Stimulated activated naive B cell treated with anti-CD40 and anti-IgM and Interleukin-4, amounts not matched to agents 10 μg/mL and 1 μg/mL and 100 μg/mL, for 72 hours (primary cell): ENCODE results near the gene MYOZ1.

Experiments used
- ATAC-seq, 2 donors: fragments of 150-1000 bp; cut with Tn5 transposase; replicated peaks; 2 replicates each; pipeline ENCODE4 v1.10.0; 2021; ENCODE audit warnings: moderate library complexity in 1 of 2
- DNase-seq: peaks from one replicate; pipeline ENCODE4 v3.0.0; 2021
- H3K27ac Mint-ChIP-seq: one replicate; pipeline ENCODE4 v1.8.0; 2022; ENCODE audit warnings: mild to moderate bottlenecking, mixed read lengths
- H3K27me3 Mint-ChIP-seq, 2 donors: one replicate each; pipeline ENCODE4 v1.8.0; 2022; ENCODE audit warnings: mixed read lengths in 2 of 2
- H3K36me3 Mint-ChIP-seq, 2 donors: one replicate each; pipeline ENCODE4 v1.8.0; 2022; ENCODE audit warnings: mixed read lengths in 2 of 2, mild to moderate bottlenecking in 1 of 2
- H3K4me1 Mint-ChIP-seq, 2 donors: one replicate each; pipeline ENCODE4 v1.8.0; 2022; ENCODE audit warnings: mixed read lengths in 2 of 2, mild to moderate bottlenecking in 1 of 2
- H3K4me3 Mint-ChIP-seq, 2 donors: one replicate each; pipeline ENCODE4 v1.8.0; 2022; ENCODE audit warnings: mild to moderate bottlenecking in 2 of 2, mixed read lengths in 2 of 2, moderate library complexity in 1 of 2
- H3K9me3 Mint-ChIP-seq, 2 donors: one replicate each; pipeline ENCODE4 v1.8.0; 2022; ENCODE audit warnings: mixed read lengths in 2 of 2, mild to moderate bottlenecking in 1 of 2

Gene MYOZ1

DNA sequence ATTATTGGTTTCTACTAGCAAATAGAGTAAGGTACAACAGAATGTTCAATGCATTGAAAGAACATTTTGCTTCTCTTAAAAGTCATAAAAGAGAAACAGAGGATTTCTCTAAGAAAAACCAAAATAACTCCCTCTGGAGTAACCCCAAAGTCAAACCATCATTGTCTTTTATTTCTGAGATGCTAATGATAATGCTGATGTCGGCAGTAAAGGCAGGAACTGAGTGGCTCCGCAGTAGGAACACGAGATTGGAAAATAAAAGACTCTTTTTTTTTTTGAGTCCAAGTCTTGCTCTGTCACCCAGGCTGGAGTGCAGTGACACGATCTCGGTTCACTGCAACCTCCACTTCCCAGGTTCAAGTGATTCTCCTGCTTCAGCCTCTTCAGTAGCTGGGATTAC, 47.5 kb downstream of the MYOZ1 start:
- H3K27me3 Mint-ChIP-seq, result no peaks in the 10 kb centered on the region
- ATAC-seq, result no peak

DNA sequence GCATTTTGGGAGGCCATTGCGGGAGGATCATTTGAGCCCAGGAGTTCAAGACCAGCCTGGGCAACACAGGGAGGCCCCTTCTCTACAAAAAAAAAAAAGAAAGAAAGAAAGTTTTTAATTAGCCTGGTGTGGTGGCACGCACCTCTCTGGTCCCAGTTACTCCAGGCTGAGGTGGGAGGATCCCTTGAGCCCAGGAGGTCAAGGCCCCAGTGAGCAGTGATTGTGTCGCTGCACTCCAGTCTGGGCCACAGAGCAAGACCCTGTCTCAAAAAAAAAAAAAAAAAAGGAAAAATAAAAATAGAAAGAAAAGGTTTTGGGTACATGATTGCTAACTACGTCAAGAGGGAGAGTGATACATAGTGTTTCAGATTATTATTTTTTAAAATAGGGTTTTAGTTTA, 48.2 kb downstream of the MYOZ1 start:
- H3K27ac Mint-ChIP-seq, result no peak overlapping the region
- no peaks in the 10 kb centered on the region for H3K27me3 Mint-ChIP-seq
- ATAC-seq (no peak), DNase-seq (no peak)
- H3K4me1 Mint-ChIP-seq, result peaks cover 7 to 12% of the 10 kb centered on the region in 2 donors
- H3K9me3 Mint-ChIP-seq, result no peaks in the 10 kb centered on the region
- H3K4me3 Mint-ChIP-seq, result no peak overlapping the region
- H3K36me3 Mint-ChIP-seq, result no peaks in the 10 kb centered on the region

More for the DNA sequence above, 47.5 kb downstream of the MYOZ1 start:
- no peaks in the 10 kb centered on the region for H3K9me3 Mint-ChIP-seq
- H3K36me3 Mint-ChIP-seq, result no peaks in the 10 kb centered on the region
- no peak for DNase-seq
- no peak overlapping the region for H3K4me3 Mint-ChIP-seq
- H3K27ac Mint-ChIP-seq, result no peak overlapping the region
- peaks cover 7 to 12% of the 10 kb centered on the region in 2 donors for H3K4me1 Mint-ChIP-seq

DNA sequence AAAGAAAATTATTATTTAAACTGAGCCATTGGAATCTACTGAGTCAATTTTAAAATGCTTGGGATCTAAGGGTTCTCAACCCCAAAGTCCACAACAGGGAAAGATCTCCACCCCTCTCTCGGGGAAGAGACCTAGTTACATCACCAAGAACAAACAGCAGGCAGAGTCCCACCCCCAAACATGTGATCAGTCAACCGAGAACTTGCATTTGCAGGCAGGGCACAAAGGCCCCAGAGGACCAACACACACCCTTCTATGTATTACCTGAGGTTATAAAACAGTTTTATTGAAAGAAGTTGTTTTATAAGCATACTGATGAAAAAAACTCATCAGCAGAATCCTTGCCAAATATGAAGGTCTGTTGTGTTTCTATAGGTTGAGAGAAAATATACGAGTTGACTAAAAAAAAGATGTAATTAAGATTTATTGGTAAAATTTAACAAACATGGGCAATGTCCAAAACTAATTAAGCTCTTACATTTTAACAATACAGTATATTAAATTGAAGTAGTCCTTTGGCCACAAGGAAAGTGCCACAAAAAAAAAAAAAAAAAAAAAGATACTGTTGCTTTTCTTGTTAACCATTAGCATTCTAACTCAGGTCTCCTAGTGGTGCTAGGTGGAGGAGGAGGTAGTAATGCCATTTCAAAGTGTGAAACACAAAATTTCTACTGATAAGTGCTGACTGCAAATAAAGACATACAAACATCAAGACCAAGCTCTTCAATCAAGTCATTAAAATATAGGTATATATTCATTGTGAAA, 49.2 kb downstream of the MYOZ1 start:
- no peak overlapping the region for H3K27ac Mint-ChIP-seq
- DNase-seq (no peak), ATAC-seq (peak; percentile 46 to 57)
- H3K4me3 Mint-ChIP-seq, result no peak overlapping the region
- no peaks in the 10 kb centered on the region for H3K36me3 Mint-ChIP-seq
- no peaks in the 10 kb centered on the region for H3K9me3 Mint-ChIP-seq
- no peaks in the 10 kb centered on the region for H3K27me3 Mint-ChIP-seq
- peaks cover 7 to 12% of the 10 kb centered on the region in 2 donors for H3K4me1 Mint-ChIP-seq

DNA sequence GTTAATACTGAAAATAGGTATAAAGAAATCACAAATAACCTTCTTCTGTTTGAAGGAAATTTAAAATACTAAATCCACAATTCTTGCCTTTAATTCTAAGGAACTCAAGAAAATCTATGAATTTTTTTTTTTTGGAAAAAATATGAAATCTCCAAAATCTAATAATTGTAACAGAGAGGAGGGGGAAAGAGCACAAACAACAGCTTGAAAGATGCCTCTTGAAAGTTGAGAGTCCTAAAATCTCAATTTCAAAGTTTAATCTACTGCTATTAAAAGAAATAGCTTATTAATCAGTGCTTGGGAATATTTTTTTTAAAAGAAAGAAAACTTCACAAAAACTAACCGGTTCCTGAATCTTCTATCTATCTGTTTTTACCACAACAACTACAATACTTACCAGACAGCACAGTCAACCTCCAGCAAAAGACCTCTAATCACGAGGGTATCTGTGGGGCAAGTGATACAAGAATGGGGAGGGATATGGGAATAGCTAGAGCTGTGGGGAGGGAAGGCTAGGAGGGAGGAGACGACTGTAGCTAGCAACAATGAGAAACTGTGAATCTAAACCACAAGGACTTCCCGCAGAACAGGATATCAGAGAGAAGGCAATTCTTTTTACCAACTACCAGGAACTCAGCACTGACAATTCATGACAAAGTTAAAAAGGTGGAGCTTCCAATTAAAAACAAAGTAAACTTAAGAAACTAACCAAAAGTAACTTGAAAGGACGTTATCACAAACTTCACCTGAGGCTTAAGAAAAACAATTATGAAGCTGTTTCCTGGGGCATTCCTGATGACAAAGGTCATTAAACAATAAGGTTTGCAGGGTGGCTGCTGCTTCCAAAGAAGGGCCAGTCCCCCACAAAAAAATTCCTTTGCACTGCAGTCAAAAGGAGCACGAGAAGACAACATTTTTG, 50.1 kb downstream of the MYOZ1 start, which contains the start of gene USP54:
USP54 (minus strand) TSS at position 462 of the 919 bp plus-strand sequence. CDS start 15,684 bp downstream, outside the sequence.
- ATAC-seq (peak in 1 of 2 donors; percentile 23), DNase-seq (no peak)
- peak within 1 kb of the TSS; percentile 48 to 64 for H3K4me3 Mint-ChIP-seq
- peaks cover 7 to 12% of the 10 kb centered on the region in 2 donors for H3K4me1 Mint-ChIP-seq
- peaks cover 0 to 3% of the 10 kb centered on the region in 2 donors for H3K36me3 Mint-ChIP-seq
- no peaks in the 10 kb centered on the region for H3K9me3 Mint-ChIP-seq
- H3K27me3 Mint-ChIP-seq, result no peaks in the 10 kb centered on the region
- peak within 1 kb of the TSS; percentile 89 for H3K27ac Mint-ChIP-seq

DNA sequence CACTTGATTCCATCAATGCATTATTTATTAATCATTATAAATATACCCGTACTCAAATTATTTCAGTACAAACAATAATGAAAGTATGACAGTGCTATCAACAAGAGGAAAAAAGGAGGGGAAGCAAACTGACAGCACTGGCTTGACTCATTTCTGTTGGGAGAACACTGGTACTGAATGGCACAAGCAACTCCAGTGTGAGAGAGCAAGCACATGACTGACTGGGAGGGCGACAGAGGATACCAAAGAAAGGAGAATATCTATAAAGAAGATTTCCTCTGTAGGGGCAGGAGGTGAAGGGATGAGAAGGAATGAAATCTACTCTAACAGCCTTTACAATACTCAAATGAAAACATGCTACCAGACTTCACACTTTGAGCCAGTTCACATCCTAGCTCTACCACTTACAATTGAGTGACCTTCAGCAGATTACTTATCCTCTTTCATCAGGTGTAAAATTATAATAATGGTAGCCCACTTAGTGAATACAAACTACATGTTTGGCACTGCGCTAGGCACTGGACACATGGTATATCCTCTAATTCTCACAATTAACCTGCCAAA, 51.6 kb downstream of the MYOZ1 start:
- H3K27me3 Mint-ChIP-seq, result no peaks in the 10 kb centered on the region
- H3K9me3 Mint-ChIP-seq, result peaks cover 0 to 2% of the 10 kb centered on the region in 2 donors
- DNase-seq (no peak), ATAC-seq (no peak)
- no peak overlapping the region for H3K27ac Mint-ChIP-seq
- H3K4me1 Mint-ChIP-seq, result peaks cover 7 to 12% of the 10 kb centered on the region in 2 donors
- H3K4me3 Mint-ChIP-seq, result no peak overlapping the region
- peaks cover 1 to 9% of the 10 kb centered on the region in 2 donors for H3K36me3 Mint-ChIP-seq

DNA sequence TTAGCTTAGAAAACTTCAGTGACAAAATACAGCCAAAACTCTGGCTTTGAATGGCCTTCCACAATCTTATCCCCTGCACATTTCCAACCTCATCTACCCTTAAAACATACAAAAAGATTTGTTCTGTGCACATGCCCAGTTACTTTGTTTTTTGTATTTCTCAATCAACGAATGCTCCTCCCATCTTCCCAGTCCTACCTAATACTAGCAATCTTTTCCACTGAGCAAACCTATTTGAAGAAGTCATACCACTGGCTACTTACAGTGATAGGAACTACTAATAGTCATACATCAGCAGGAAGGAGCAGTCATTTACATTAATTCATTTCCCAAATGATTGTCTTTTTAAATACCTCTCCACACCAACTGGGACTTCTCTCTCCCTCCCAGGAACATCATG, 52.6 kb downstream of the MYOZ1 start:
- Mint-ChIP-seq H3K27me3 (no peaks in the 10 kb centered on the region), H3K27ac (no peak overlapping the region), H3K4me3 (no peak overlapping the region), H3K9me3 (peaks cover 0 to 2% of the 10 kb centered on the region in 2 donors), H3K36me3 (peaks cover 1 to 9% of the 10 kb centered on the region in 2 donors), H3K4me1 (peaks cover 7 to 12% of the 10 kb centered on the region in 2 donors)
- DNase-seq, result no peak
- no peak for ATAC-seq

DNA sequence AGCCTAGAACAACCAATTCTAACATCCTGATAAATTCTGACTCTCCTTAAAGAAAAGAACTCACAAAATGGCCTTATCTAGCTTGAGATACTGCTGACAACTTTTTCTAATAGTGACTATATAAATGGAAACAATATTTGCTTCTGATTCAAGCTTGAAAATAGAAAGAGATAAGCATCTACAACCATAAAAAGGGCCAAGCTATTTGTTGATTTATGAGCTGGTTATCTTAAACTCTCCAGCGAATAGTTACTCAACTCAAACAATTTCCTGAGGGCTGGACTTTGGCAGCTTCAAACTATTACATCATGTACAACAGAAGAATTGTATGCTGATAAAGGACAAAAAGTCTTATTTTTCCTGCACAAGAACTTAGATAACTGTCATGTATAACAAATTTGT, 54.7 kb downstream of the MYOZ1 start:
- H3K27me3 Mint-ChIP-seq, result no peaks in the 10 kb centered on the region
- ATAC-seq, result no peak
- H3K9me3 Mint-ChIP-seq, result peaks cover 0 to 2% of the 10 kb centered on the region in 2 donors
- H3K4me1 Mint-ChIP-seq, result peaks cover 4 to 6% of the 10 kb centered on the region in 2 donors
- no peak overlapping the region for H3K4me3 Mint-ChIP-seq
- no peak overlapping the region for H3K27ac Mint-ChIP-seq
- no peak for DNase-seq
- H3K36me3 Mint-ChIP-seq, result peaks cover 1 to 9% of the 10 kb centered on the region in 2 donors

DNA sequence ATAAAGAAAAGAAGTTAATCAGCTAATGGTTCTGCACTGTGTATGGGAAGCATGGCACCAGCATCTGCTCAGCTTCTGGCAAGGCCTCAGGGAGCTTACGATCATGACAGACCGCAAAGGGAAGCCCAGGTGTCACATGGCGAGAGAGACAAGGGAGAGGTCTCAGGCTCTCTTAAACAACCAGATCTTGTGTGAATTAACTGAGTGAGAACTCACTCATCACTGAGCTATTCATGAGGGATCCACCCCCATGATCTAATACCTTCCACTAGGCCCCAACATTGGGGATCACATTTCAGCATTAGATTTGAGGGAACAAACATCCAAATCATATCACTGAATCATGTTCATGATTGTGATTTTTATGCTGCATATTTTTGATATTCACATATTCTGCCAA, 55.9 kb downstream of the MYOZ1 start:
- Mint-ChIP-seq H3K27me3 (no peaks in the 10 kb centered on the region), H3K27ac (no peak overlapping the region), H3K9me3 (peaks cover 0 to 2% of the 10 kb centered on the region in 2 donors), H3K4me3 (no peak overlapping the region), H3K4me1 (no peaks in the 10 kb centered on the region), H3K36me3 (peaks cover 1 to 9% of the 10 kb centered on the region in 2 donors)
- no peak for ATAC-seq
- DNase-seq, result no peak

DNA sequence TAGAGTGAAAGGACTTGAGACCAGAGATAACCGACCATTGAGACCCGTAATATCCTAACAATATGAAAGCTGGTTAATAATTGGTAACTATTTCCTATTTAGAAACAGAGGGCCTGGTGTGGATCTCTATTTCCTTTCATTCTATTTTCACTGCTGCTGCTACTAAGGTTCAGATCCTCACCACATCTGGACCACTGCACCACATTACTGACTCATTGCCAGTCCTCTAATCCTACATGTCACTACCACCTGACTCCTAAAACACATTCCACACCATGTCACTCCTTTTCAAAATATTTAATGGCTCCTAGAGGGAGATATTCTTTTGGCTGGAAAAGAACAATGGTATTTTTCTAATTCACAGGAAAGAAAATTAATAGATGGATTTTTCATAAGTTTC, 56.5 kb downstream of the MYOZ1 start:
- H3K4me3 Mint-ChIP-seq, result no peak overlapping the region
- ATAC-seq (peak in 1 of 2 donors; percentile 20), DNase-seq (no peak)
- no peak overlapping the region for H3K27ac Mint-ChIP-seq
- peaks cover 0 to 2% of the 10 kb centered on the region in 2 donors for H3K9me3 Mint-ChIP-seq
- no peaks in the 10 kb centered on the region for H3K4me1 Mint-ChIP-seq
- H3K27me3 Mint-ChIP-seq, result no peaks in the 10 kb centered on the region
- H3K36me3 Mint-ChIP-seq, result peaks cover 1 to 9% of the 10 kb centered on the region in 2 donors

DNA sequence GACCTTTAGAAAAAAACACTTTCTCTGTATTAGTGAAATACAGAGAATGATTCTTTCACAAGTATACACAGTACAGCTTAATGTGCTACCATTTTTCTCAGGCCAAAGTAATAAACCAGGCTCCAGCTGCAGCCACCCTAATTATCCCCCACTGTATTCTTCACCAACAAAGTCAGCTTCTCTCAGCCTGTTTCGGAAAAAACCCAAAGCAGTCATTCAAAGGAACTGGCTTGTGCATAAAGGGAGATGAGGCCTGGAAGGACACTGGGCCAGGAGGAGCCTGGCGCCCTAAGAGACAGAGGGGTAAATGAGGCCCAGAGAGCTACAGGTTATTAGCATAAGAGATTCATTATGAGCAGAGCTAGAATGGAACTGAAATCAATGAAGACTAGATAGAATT, 59.4 kb downstream of the MYOZ1 start:
- DNase-seq (no peak), ATAC-seq (no peak)
- H3K9me3 Mint-ChIP-seq, result peaks cover 0 to 2% of the 10 kb centered on the region in 2 donors
- no peak overlapping the region for H3K27ac Mint-ChIP-seq
- H3K36me3 Mint-ChIP-seq, result peaks cover 1 to 9% of the 10 kb centered on the region in 2 donors
- H3K4me1 Mint-ChIP-seq, result peaks cover 2 to 11% of the 10 kb centered on the region in 2 donors
- H3K27me3 Mint-ChIP-seq, result no peaks in the 10 kb centered on the region
- no peak overlapping the region for H3K4me3 Mint-ChIP-seq
